Osteocyte (in vitro differentiated cells): Measurements from ENCODE around the gene CCAR1. TPM values are rescaled to one million over a fixed set of nuclear protein-coding genes. Genes with fewer than 3 reads are reported as not detected.
"Not testable (repeated sequence)": the region's sequence is repeated elsewhere in the genome, so short reads cannot be mapped to it uniquely, and the experiment has no call there.

Experiments used
- DNase-seq: peaks from one replicate; pipeline ENCODE4 v3.0.0; 2021; ENCODE audit warnings: mixed read lengths; ENCODE audit not compliant: unreplicated experiment; ENCODE audit errors: extremely low spot score
- H3K27ac Mint-ChIP-seq: one replicate; pipeline ENCODE4 v1.8.0; 2021; ENCODE audit warnings: mild to moderate bottlenecking, mixed read lengths; ENCODE audit not compliant: unreplicated experiment
- H3K27me3 Mint-ChIP-seq: one replicate; pipeline ENCODE4 v1.8.0; 2021; ENCODE audit warnings: mixed read lengths; ENCODE audit not compliant: unreplicated experiment
- H3K36me3 Mint-ChIP-seq: one replicate; pipeline ENCODE4 v1.8.0; 2021; ENCODE audit warnings: mixed read lengths; ENCODE audit not compliant: unreplicated experiment
- H3K4me1 Mint-ChIP-seq: one replicate; pipeline ENCODE4 v1.8.0; 2021; ENCODE audit warnings: mixed read lengths; ENCODE audit not compliant: unreplicated experiment
- H3K4me3 Mint-ChIP-seq: one replicate; pipeline ENCODE4 v1.8.0; 2021; ENCODE audit warnings: mild to moderate bottlenecking, moderate library complexity, mixed read lengths; ENCODE audit not compliant: unreplicated experiment
- H3K9me3 Mint-ChIP-seq: one replicate; pipeline ENCODE4 v1.8.0; 2021; ENCODE audit warnings: mixed read lengths; ENCODE audit not compliant: unreplicated experiment
- total RNA-seq: library from RNA; stranded (reverse); gene quantifications from 2 replicates; pipeline ENCODE4 v1.2.1, GENCODE V29; 2021
- TF ChIP-seq, protein P1 (sequence below): fragments of 200-600 bp; sonication (generic); IDR thresholded peaks from 2 replicates; pipeline ENCODE4 v1.5.0; 2021; ENCODE audit warnings: antibody characterized with exemption, mild to moderate bottlenecking, moderate library complexity

Gene CCAR1
- total RNA-seq, 1 donor from 2014 or later = 75.9 TPM

GRCh38 chr10:68829521-68829920, 108.5 kb downstream of the CCAR1 start:
- Mint-ChIP-seq H3K9me3 (no peaks in the 10 kb centered on the region), H3K27me3 (peaks cover 12% of the 10 kb centered on the region), H3K27ac (no peak overlapping the region), H3K36me3 (no peaks in the 10 kb centered on the region), H3K4me3 (no peak overlapping the region), H3K4me1 (peaks cover 4% of the 10 kb centered on the region)
- TF ChIP-seq, protein P1, sequence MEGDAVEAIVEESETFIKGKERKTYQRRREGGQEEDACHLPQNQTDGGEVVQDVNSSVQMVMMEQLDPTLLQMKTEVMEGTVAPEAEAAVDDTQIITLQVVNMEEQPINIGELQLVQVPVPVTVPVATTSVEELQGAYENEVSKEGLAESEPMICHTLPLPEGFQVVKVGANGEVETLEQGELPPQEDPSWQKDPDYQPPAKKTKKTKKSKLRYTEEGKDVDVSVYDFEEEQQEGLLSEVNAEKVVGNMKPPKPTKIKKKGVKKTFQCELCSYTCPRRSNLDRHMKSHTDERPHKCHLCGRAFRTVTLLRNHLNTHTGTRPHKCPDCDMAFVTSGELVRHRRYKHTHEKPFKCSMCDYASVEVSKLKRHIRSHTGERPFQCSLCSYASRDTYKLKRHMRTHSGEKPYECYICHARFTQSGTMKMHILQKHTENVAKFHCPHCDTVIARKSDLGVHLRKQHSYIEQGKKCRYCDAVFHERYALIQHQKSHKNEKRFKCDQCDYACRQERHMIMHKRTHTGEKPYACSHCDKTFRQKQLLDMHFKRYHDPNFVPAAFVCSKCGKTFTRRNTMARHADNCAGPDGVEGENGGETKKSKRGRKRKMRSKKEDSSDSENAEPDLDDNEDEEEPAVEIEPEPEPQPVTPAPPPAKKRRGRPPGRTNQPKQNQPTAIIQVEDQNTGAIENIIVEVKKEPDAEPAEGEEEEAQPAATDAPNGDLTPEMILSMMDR = no peak
- DNase-seq = no peak

GRCh38 chr10:68829952-68830351, 108.9 kb downstream of the CCAR1 start:
- Mint-ChIP-seq H3K4me3 (no peak overlapping the region), H3K27me3 (peaks cover 12% of the 10 kb centered on the region), H3K36me3 (no peaks in the 10 kb centered on the region), H3K27ac (no peak overlapping the region), H3K4me1 (peaks cover 4% of the 10 kb centered on the region), H3K9me3 (no peaks in the 10 kb centered on the region)
- TF ChIP-seq, protein P1 = no peak
- DNase-seq = no peak

GRCh38 chr10:68831961-68832455, 111.0 kb downstream of the CCAR1 start:
- Mint-ChIP-seq H3K27ac (no peak overlapping the region), H3K4me1 (no peaks in the 10 kb centered on the region), H3K9me3 (no peaks in the 10 kb centered on the region), H3K4me3 (no peak overlapping the region), H3K27me3 (peaks cover 12% of the 10 kb centered on the region), H3K36me3 (no peaks in the 10 kb centered on the region)
- DNase-seq = no peak
- TF ChIP-seq, protein P1 = no peak

GRCh38 chr10:68832601-68833000, 111.6 kb downstream of the CCAR1 start:
- Mint-ChIP-seq H3K36me3 (no peaks in the 10 kb centered on the region), H3K4me3 (no peak overlapping the region), H3K4me1 (no peaks in the 10 kb centered on the region), H3K27me3 (peaks cover 12% of the 10 kb centered on the region), H3K27ac (no peak overlapping the region), H3K9me3 (no peaks in the 10 kb centered on the region)
- DNase-seq = no peak
- TF ChIP-seq, protein P1 = no peak

GRCh38 chr10:68837626-68838322, 116.7 kb downstream of the CCAR1 start:
- Mint-ChIP-seq H3K36me3 (no peaks in the 10 kb centered on the region), H3K4me1 (peaks cover 6% of the 10 kb centered on the region), H3K27ac (no peak overlapping the region), H3K27me3 (peaks cover 4% of the 10 kb centered on the region), H3K4me3 (no peak overlapping the region), H3K9me3 (no peaks in the 10 kb centered on the region)
- TF ChIP-seq, protein P1 = no peak
- DNase-seq = no peak

- not testable (repeated sequence) for H3K4me1 Mint-ChIP-seq, H3K9me3 Mint-ChIP-seq, H3K27ac Mint-ChIP-seq, DNase-seq, H3K36me3 Mint-ChIP-seq, H3K4me3 Mint-ChIP-seq, H3K27me3 Mint-ChIP-seq
These were observed 119.6 kb downstream of the CCAR1 start for GRCh38 chr10:68840650-68841049.
